Esophagus mucosa (tissue), 1 donor: ENCODE measurements around the gene GRAMD1A. TPM values are rescaled to one million over a fixed set of nuclear protein-coding genes. Genes with fewer than 3 reads are reported as not detected.
"Not testable (repeated sequence)": the region's sequence is repeated elsewhere in the genome, so short reads cannot be mapped to it uniquely, and the experiment has no call there.

ENCODE experiments used
- ATAC-seq: fragments of 200-7000 bp; cut with Tn5 transposase; one replicate; pipeline ENCODE4 v1.9.1; 2020
- total RNA-seq: library from RNA; stranded (reverse); gene quantifications from one replicate; pipeline ENCODE4 v1.2.4, GENCODE V29; 2023
- donor health status: DM: yes; HTN: yes; CAD: no.

GRAMD1A gene
- total RNA-seq, 1 donor from 2014 or later = 11.8 TPM

DNA sequence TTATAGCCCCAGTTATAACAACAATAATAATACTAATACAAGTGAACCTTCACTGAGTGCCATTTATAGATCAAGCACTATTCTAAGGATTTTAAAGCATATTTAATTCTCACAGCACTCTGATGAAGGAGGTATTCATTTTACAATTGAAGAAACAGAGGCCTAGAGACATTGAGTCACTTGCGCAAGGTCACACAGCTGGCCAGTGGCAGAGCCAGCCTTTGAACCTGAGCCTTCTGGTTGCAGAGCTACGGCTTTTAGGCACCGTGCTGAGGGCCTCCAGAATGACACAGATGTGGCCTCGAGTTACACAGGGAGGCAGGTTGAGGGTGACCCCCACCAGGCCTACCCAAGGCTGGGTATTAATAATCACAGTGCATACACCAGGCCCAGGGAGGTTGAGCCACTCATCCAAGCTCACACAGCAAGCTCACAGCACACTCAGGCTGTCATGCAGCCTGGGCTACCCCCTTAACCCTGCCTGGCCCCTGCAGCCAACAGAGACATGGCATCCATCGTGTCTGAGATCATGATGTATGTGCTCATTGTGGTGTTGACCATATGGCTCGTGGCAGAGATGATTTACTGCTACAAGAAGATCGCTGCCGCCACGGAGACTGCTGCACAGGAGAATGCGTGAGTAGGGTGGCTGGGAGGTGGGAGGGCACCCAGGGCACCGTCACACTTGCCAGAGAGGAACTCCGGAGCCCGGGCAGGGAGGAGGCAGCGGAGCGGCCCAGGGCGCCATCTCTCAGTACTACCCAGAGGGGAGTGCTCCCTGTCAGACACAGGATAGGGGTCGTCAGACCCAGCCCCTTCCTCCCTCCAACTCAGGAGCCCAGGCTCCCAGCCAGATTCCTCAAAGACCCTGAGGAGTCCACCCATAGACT is 38.7 kb downstream of the GRAMD1A start:
- no peak for ATAC-seq

DNA sequence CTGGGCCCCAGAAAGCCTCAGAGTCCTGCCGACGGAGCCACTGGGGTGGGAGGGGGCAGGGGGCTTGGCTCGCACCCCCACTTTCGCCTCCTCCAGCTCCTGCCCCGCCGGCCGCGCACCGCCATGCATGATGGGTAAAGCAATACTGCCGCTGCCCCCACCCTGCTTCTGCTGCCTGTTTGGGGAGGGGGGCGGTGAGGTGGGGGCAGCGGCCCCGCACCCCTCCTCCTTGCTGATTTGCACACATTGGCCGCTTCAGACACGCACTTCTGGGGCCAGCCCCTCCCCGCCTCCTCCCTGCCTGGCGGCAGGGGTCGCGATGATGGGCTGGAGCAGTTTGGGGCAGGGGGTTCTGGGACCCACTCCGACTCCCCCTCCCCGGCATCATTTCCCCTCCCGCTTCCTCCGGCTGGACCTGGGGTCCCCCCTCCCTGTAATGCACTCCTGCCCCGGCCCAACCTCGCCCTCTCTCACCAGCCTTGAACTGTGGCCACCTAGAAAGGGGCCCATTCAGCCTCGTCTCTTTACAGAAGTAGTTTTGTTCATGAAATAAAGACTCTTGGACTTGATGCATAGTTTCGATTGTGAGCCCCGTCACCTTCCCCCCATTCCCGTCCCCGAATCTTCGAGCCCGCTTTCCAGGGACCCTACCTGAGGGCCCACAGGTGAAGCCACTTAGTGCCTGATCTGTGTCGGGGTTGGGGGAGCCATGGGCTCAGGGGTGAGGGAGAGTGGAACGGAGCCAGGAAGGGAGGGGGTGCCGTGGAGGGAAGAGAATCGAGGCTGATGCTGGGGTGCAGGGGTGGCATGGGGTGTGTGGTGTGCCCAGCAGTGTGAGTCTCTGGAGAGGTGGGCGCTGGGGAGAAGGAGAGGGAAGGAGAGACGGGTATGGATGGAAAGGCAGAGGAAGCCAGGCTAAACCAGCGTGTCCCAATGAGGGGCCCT is 40.0 kb downstream of the GRAMD1A start:
- ATAC-seq = no peak

DNA sequence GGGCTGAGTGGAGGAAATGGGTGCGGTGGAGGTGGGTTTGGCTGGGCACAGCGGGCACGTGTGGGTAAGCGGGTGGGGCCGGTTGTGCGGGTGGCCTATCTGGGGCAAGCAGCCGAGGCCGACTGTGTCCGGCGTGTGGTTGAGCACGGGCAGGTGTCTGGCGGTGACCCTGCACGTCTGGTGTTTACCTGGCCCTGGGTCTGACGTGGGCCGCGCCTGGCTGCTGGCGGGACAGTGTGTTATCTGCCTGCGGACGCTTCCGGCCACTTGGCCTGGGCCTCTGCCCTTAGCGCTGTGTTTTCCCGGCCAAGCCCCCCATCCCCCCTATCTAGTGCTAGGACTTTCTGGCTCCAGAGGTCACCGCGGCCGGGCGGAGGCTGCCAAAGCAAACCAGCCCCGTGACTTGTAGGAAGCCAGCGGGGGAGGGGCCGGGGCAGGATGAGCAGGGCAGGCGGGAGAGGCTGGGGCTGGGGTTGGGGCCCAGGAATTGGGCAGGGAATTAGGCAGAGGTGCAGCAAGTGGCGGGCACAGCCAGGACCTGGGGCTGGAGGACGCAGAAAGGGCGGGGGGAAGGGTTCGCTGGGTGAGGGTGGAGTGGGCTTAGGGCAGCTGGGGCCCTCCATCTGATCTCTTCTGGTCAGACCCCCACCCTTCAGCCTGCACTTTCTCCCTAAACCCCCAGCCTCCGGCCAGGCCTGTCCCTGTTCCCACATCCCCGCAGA is 40.9 kb downstream of the GRAMD1A start:
- ATAC-seq = peak; percentile 34

DNA sequence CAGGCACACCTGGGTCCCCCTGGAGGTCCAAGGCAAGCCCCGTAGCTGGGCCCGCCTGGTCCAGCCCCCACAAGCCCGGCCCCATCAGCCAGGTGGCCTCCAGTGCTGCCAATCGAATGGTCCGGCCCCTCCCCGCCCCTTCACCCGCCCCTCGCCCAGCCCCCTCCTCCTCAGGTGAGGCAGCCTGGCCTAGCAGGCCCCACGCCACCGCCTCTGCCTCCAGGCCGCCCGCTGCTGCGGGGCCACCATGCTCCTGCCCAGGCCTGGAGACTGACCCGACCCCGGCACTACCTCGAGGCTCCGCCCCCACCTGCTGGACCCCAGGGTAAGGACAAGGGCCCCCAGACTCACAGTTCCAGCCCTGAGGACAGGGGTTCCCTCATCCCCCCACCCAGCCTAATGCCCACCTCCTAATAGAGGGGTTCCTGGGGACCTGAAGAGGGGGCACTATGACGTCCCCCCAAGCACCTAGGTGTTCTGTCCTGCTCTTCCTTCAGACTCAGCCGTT is 41.5 kb downstream of the GRAMD1A start, which contains the start of gene HPN:
TSS of gene HPN (plus strand) at position 174 of the 508 bp plus-strand sequence. CDS start 786 bp downstream, outside the sequence.
- ATAC-seq = no peak

DNA sequence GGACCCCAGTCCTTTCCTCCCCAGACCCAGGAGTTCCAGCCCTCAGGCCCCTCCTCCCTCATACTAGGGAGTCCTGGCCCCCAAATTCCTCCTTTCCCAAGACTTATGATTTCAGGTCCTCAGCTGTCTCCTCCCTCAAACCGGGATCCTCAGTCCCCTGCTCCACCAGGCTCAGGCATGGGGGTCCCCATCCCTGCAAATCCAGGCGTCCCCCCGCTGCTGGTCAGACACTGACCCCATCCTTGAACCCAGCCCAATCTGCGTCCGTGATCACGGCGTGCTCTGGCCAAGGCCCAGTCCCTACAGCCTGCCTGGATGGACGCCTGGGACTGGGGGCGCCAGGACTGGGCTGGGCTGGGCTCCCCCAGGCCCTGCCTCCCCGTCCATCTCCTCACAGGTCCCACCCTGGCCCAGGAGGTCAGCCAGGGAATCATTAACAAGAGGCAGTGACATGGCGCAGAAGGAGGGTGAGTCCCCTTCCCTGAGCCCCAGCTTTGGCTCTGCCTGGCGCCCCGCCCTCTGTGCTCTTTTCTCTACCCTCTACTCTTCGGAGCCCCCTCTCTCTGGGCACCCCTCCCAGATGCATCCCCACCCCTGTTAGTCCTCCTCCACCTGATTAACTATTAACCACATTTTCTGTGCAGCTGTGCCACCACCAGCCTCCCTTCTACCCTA is 42.1 kb downstream of the GRAMD1A start:
- no peak for ATAC-seq

DNA sequence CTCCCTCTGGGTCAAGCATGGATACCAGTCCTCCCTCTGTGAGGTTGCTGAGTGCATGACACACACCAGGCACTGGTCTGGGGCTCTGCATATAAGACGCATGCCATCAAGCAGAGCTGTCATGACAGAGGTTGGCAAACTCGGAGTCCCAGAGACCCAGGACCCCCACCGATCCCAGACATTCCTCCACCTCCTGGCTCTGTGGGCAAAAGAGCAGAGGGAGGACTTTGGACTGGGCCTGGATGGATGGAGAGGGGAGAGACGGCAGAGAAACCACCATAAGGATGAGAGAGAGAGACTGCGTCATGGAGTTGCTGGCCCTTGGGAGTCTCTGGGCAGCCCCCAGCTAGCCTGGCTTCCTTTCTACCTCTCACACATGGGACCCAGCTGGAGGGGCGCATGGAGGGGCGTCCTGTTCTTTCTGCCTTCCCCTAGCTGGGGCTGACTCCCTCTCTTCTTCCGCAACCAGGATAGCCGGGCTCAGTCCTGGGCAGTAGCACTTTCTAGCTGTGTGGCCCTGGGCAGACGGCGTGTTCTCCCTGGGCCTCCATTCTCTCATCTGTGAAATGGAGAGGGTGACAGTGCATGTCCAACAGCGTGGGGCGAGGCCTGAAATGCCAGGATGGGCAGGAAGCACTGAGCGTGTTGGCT is 43.0 kb downstream of the GRAMD1A start:
- no peak for ATAC-seq

DNA sequence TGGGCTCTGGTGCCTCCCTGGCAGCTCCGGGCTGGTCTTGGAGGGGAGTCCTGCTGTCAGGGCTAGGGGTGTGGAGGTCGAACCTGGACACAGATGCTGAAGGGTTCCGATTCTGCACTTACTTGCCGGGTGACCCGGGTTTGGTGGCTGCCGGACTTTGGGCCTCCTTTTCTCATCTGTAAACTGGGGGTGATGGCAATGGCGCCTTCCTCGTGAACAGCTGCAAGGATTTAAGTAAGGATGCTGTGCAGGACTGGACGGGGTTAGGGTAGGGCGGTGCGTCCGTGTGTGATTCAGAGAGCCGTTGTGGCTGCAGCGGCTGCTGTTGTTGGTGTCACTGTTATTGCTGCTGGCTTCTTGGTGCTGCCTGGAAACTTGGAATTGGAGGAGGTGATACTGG is 43.8 kb downstream of the GRAMD1A start:
- no peak for ATAC-seq

DNA sequence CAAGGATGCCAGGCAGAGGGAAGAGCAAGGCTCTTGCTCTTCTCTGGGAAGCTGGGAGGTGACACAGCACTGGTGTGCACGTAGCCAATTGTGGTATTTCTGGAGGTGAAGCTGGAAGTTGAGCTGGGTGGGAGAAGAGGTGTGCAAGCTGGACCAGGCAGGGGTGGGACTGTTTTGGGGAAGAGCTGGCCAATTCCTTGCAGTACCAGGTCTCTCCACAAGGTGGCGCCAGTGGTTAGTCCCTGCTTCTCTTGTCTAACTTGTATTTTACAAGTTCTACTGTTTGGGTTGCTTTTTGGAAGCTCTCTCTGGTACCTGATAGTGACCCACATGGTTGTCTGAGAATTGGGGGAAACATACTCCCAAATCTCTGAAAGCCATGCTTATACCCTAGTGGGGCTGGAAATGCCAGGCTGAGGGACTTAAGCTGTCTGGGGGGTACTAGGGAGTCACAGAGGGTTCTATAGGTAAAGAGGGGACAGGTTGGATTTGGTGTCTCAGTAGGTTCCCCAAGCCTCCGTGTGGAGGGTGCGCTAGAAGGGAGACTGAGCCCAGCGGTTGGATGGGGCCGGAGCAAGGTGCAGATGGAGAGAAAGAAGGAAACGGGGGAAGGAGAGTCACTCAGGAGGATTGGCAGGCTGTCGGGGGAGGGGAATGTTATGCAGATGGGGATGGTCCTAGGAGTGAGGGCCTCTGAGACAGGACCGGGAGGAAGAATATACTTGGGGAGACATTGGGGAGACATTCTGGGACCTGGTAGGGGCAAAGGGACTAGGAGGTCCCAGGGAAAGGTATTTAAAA is 44.4 kb downstream of the GRAMD1A start:
- peak; percentile 43 for ATAC-seq

DNA sequence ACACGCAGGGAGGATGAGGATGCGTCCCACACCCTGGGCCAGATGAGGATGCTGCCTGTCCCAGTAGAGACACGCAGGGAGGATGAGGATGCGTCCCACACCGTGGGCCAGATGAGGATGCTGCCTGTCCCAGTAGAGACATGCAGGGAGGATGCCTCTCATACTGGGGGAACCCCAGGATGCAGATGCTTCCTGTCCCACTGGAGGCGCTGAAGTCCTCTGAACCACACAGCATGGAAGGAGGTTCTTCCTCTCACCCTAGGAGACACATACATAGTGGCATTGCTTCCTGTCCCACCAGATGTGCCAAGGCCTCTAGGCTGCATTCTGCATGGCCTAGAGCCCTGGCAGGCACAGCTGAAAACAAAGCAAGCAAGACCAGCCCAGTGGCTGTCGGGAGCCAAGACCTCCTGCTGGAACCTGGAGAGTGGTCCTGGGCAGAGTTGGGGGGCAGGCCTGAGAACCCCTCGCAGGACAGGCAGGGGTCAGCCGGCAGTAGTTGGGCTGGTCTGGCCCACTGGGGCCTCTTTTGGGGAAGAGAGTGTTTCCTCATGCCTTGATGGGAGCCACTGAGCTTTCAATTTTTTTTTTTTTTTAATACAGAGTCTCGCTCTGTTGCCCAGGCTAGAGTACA is 45.7 kb downstream of the GRAMD1A start:
- ATAC-seq = peak; percentile 67

DNA sequence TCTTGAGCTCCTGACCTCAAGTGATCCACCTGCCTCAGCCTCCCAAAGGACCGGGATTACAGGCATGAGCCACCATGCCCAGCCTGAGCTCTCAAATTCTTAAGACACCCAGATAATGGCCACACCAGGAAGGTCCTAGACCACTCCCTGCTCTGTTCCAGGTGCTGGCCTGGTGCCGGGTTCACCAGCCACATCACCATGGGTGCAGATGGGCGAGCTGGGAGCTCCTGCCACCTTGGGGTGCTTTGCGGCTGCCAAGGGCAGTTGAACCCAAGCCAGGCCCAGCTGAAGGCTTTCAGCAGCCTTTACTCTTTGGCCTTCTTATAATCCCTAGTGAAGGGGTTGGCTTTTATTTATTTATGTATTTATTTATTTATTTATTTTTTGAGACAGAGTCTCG is 46.3 kb downstream of the GRAMD1A start:
- ATAC-seq = no peak

DNA sequence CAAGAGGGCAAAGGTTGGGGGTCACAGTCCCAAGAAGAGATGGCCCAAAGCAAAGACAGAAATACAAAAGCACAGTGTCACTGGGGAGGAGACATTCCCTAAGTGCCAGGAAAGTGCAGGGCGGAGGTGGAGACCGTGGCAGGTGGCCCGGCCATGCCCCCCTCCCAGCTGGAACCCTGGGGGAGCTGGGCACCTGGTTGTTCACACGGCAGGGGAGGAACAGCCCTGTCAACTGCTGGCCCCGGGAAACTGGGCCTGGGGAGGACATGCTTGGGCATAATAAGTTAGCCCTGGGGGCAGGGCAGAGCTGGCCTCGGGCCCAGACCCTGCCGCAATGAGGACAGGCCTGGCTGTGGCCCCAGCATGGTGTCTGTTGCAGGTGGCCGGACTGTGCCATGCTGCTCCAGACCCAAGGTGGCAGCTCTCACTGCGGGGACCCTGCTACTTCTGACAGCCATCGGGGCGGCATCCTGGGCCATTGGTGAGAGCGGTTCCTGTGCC is 48.8 kb downstream of the GRAMD1A start:
- peak; percentile 4 for ATAC-seq

DNA sequence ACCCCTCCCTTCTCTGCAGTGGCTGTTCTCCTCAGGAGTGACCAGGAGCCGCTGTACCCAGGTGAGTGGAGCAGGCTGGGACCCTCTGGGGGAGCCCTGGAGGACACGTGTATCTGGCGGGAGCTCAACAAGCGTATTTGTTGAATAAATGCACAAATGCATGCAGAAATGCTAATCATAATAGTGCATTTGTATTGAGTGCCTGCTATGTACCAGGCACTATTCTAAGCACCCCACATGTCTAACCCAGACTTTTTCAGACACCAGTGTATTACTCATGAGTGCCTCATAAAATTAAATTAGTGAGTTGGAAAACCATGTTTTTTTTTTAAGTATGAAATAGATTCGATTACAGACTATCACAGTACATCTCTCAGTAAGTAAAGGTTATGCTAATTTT is 49.3 kb downstream of the GRAMD1A start:
- no peak for ATAC-seq

DNA sequence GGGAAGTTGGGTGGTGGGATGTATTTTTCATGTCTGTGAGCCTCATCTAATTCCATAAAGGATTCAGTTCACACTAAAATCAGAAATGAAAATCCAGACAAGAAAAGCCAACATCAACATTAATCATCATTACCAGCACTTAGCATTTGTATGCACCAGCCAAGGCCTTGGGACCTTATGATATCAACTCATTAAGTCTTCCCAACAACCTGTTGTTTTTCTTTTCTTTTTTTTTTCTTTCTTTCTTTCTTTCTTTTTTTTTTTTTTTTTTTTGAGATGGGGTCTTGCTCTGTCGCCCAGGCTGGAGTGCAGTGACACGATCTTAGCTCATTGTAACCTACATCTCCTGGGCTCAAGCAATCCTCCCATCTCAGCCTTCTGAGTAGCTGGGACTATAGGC is 50.5 kb downstream of the GRAMD1A start:
- not testable (repeated sequence) for ATAC-seq

DNA sequence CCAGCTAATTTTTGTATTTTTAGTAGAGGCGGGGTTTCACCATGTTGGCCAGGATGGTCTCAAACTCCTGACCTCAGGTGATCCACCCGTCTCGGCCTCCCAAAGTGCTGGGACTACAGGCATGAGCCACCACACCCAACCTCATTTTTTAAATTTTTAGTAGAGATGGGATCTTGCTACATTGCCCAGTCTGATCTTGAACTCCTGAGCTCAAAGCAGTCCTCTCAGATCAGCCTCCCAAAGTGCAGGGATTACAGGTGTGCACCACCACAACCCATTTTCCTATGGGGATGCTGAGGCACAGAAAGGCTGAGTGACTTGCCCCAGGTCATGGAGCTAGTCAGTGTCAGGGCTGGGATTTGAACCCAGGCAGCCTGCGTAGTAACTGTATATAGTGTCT is 51.1 kb downstream of the GRAMD1A start:
- not testable (repeated sequence) for ATAC-seq

DNA sequence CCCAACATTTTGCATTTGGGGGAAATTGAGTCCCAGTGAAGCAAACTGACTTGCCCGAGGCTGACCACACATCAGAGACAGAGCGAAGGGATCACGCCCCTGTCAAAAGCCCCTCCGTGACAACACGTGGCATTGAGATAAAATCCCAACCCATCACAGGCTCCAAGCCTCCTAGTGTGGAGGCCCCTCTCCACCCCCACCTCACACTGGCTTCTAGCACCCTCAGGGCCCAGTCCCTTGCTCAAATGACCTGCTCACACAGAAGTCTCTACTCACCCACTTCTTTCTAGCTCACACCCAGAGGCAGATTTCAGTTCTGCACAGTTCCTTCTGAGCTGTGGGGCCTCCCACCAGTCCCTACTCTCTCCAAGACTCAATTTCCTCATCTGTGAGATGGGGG is 51.7 kb downstream of the GRAMD1A start:
- no peak for ATAC-seq

DNA sequence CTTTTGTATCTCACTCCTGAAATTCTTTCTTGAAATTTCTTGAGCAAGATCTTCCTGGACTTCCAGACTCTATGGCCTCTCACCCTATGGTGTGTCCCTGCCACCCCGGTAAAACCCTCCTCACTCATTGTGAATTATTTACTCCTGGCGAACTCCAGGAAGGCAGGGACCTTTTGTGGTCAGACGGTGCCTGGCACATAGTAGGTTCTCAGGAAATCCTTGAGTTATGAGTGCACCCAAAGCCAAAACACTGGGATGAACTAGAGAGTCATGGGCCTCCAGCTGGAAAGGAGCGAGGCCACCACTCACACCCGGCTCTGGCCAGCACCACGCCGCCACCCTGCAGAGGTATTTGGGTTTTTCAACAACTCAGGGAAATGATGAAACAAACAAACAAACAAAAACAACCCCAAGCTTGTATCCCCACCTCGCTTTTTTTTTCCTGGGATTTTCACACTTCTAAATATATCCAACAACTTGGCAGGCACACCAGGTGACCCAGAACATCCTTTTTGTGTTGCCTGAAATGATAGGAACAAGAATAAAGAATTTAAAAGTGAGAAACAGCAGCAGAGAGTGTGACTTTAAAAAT is 52.6 kb downstream of the GRAMD1A start:
- no peak for ATAC-seq

DNA sequence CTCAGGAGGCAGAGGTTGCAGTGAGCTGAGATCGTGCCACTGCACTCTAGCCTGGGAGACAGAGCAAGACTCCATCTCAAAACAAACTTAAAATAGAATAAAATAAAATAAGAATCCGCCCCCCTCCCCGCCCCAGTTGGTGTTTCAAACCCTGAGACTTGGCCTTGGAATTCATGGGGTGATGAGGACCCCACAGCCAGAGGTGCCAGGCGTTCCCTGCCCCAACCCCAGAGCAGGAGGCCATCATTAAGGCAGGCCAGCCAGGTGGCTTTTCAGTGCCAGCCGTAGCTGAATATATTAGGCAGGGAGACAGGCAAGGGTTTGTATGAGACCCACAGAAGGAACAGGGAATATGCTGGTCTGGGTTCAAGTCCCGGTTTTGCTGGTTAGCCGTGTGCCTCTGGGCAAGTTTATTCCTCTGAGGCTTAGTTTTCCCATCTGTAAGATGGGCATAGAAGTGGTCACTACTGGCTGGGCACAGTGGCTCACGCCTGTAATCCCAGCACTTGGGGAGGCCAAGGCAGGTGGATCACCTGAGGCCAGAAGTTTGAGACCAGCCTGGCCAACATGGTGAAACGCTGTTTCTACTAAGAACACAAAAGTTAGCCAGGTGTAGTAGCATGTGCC is 53.7 kb downstream of the GRAMD1A start:
- ATAC-seq = no peak

DNA sequence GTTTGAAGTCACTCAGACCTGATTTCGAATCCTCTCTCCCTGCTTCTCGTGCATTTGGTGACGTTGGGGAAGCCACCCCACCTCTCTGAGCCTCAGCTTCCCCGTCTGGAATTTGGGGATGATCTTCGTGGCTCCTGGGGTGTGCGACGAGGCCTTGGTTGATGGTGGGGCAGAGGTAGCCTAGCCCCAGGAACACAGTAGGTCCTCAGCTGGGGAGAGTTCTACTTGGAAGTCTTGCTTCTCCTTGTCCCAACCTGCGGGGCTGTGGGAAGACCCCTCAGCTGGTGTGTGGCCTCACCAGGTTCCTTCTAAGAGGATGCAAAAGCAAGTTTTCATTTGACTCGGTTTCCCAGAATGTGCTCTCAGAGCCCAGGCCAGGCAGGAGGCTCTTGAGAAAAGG is 54.5 kb downstream of the GRAMD1A start:
- ATAC-seq = no peak

DNA sequence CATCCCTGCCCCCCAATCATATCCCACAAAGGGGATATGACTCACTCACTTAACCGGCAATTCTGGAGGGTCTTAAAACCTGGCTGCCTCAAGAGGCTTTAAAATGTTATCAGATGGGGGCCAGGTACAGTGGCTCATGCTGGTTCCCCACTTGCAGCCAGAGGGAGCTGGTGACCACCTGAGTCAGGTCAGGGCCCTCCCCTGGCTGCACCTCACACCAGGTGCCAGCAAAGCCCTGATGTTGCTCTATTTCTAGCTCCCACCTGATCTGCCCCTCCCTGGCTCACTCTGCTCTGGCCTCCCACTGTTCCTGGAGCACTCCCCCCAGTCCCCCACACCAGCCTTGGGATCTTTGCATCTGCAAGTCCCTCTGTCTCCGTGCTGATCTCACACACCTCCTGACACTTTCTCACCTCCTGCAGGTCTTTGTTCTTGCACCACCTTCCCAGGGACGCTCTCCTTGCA is 55.6 kb downstream of the GRAMD1A start:
- ATAC-seq = peak; percentile 40
